ENCODE data around the gene ISM2. TPM values are rescaled to one million over a fixed set of nuclear protein-coding genes. Genes with fewer than 3 reads are reported as not detected.

Gene ISM2
- total and polyA plus RNA-seq, 11 donors = 1.3 TPM; not detected in 10

- H3K4me1 ChIP-seq = peaks cover 2 to 30% (median 21%) of the 10 kb centered on the region in 12 donors
- H3K27me3 ChIP-seq = no peaks in the 10 kb centered on the region
- intact Hi-C loops (cut with DNase I) = loop anchor here in 9 of 10 donors (2.0 to 10.0 kb wide), 9 partner anchors 79 to 251 kb away; partner anchors contain the start of genes GSTZ1 (in 5 of the 9), POMT2 (in 5 of the 9), ALKBH1 (in 4 of the 9) and SLIRP (in 4 of the 9)
- peaks cover 0 to 47% (median 38%) of the 10 kb centered on the region in 9 donors for H3K36me3 ChIP-seq
- DNase-seq = no peak
- WGBS, 4 donors = 76 to 88% (median 85%) methylated on average over 2 of the region's 2 CpGs
- peak overlapping the region in 8 of 12 donors; percentile 79 to 96 (median 92) for H3K4me3 ChIP-seq
- no peaks in the 10 kb centered on the region for H3K9me3 ChIP-seq
- H3K27ac ChIP-seq = no peak overlapping the region
- TF ChIP-seq POLR2A (IDR thresholded peaks at IDR 0.05) (no peak), CTCF (IDR thresholded peaks at IDR 0.05) (no peak)
- no peak for ATAC-seq
Observed at GRCh38 chr14:77455966-77456640, 42.5 kb downstream of the ISM2 start.

- TF ChIP-seq POLR2A (IDR thresholded peaks at IDR 0.05) (no peak), CTCF (IDR thresholded peaks at IDR 0.05) (no peak)
- peaks cover 0 to 16% (median 0%) of the 10 kb centered on the region in 12 donors for H3K4me1 ChIP-seq
- peak; percentile 86 to 94 (median 92) for ATAC-seq
- DNase-seq = peak in 1 of 5 donors; percentile 9
- intact Hi-C loops (cut with DNase I) = no loop called here
- H3K36me3 ChIP-seq = peaks cover 0 to 100% (median 92%) of the 10 kb centered on the region in 9 donors
- peak overlapping the region in 5 of 12 donors; percentile 36 to 60 (median 39) for H3K27ac ChIP-seq
- H3K27me3 ChIP-seq = no peaks in the 10 kb centered on the region
- no peak overlapping the region for H3K4me3 ChIP-seq
- 54 to 65% (median 59%) methylated on average over 2 of the region's 2 CpGs for WGBS, 4 donors
- H3K9me3 ChIP-seq = no peaks in the 10 kb centered on the region
Observed at GRCh38 chr14:77442196-77442595, 56.4 kb downstream of the ISM2 start.

- no peak for DNase-seq
- Histone ChIP-seq H3K36me3 (peaks cover 0 to 100% (median 91%) of the 10 kb centered on the region in 9 donors), H3K9me3 (no peaks in the 10 kb centered on the region), H3K27me3 (no peaks in the 10 kb centered on the region), H3K4me1 (peaks cover 0 to 16% (median 0%) of the 10 kb centered on the region in 12 donors), H3K27ac (no peak overlapping the region), H3K4me3 (no peak overlapping the region)
- no peak for TF ChIP-seq POLR2A (IDR thresholded peaks at IDR 0.05)
- intact Hi-C loops (cut with DNase I) = no loop called here
- 92 to 96% (median 94%) methylated on average over 4 of the region's 4 CpGs for WGBS, 4 donors
- no peak for ATAC-seq
Observed at GRCh38 chr14:77439861-77440260, 58.8 kb downstream of the ISM2 start.

- Histone ChIP-seq H3K36me3 (peaks cover 0 to 99% (median 91%) of the 10 kb centered on the region in 9 donors), H3K27ac (no peak overlapping the region), H3K27me3 (no peaks in the 10 kb centered on the region), H3K4me1 (peaks cover 0 to 16% (median 0%) of the 10 kb centered on the region in 12 donors), H3K4me3 (no peak overlapping the region), H3K9me3 (no peaks in the 10 kb centered on the region)
- TF ChIP-seq CTCF (IDR thresholded peaks at IDR 0.05) = no peak
- no peak for TF ChIP-seq POLR2A (IDR thresholded peaks at IDR 0.05)
- 99 to 100% (median 99%) methylated on average over 1 of the region's 1 CpG for WGBS, 4 donors
- no peak for DNase-seq
- ATAC-seq = no peak
- intact Hi-C loops (cut with DNase I) = no loop called here
Observed at GRCh38 chr14:77438596-77438995, 60.0 kb downstream of the ISM2 start.
